Endothelial cell of umbilical vein (primary cell): ENCODE data around the gene ADGRL3. TPM values are rescaled to one million over a fixed set of nuclear protein-coding genes. Genes with fewer than 3 reads are reported as not detected.

Source experiments
- BruUV-seq: library from RNA; stranded (reverse); fragments of 400-500 nt; replicated peaks from 2 replicates; lab custom pipeline; 2021; lab: Mats Ljungman, UMichigan
- CTCF ChIA-PET: fragments of 300-600, 350-600 bp; sonication (Branson Sonifier 250); formaldehyde crosslinking; loops from one replicate; lab custom pipeline; 2021; ENCODE audit warnings: antibody characterized with exemption, inconsistent platforms; lab: Charles Lee
- POLR2A ChIA-PET: fragments of 300-600, 350-600 bp; sonication (Branson Sonifier 250); formaldehyde crosslinking; loops from one replicate; lab custom pipeline; 2021; ENCODE audit warnings: antibody characterized with exemption, inconsistent platforms; lab: Charles Lee
- DNase-seq: peaks from one replicate; pipeline ENCODE4 v3.0.0-alpha.2; 2011; ENCODE audit warnings: low read depth, low spot score
- FAIRE-seq: peaks from 2 replicates; lab custom pipeline; 2011; peaks lifted over from hg19 to GRCh38; lab: Jason Lieb, UNC
- H2AFZ ChIP-seq: 2 replicates; pipeline ENCODE4 v1.6.0; 2012; ENCODE audit warnings: low read depth, low read length, control low read depth, inconsistent platforms
- H3K27ac ChIP-seq: 2 replicates; pipeline ENCODE4 v1.5.1; 2011; ENCODE audit warnings: low read depth, mild to moderate bottlenecking, control low read depth, low read length, moderate library complexity; ENCODE audit not compliant: insufficient read depth
- H3K27me3 ChIP-seq, 2 experiments: 2 replicates each; pipeline versions ENCODE4 v1.6.0 to v1.6.1; 2011; ENCODE audit warnings: low read length in 2 of 2, mixed read lengths in 1 of 2; ENCODE audit not compliant: control insufficient read depth in 2 of 2, insufficient read depth in 2 of 2
- H3K36me3 ChIP-seq, 2 experiments: 2 replicates in 1 of 2; 3 replicates in 1 of 2; pipeline ENCODE4 v1.5.1; 2011; ENCODE audit warnings: low read length in 2 of 2, mild to moderate bottlenecking in 1 of 2, moderate library complexity in 1 of 2; ENCODE audit not compliant: control insufficient read depth in 2 of 2, insufficient read depth in 2 of 2; ENCODE audit errors: extremely low read depth in 1 of 2
- H3K4me1 ChIP-seq: 3 replicates; pipeline ENCODE4 v1.5.1; 2011; ENCODE audit warnings: mild to moderate bottlenecking, low read length; ENCODE audit not compliant: control insufficient read depth, insufficient read depth; ENCODE audit errors: extremely low read depth
- H3K4me2 ChIP-seq: 2 replicates; pipeline ENCODE4 v1.6.1; 2011; ENCODE audit warnings: low read length, control low read depth, mixed read lengths; ENCODE audit not compliant: insufficient read depth
- H3K4me3 ChIP-seq, 3 experiments: fragments of 200-600 bp in 1 of 3; sonication (generic), shearing (Covaris generic) in 1 of 3; replicated peaks in 1 of 3; 2 replicates each; pipeline ENCODE4 v1.5.1; 2011 to 2016; ENCODE audit warnings: control low read depth in 3 of 3, low read length in 3 of 3, mild to moderate bottlenecking in 2 of 3, inconsistent platforms in 1 of 3, low read depth in 1 of 3, moderate library complexity in 1 of 3; ENCODE audit not compliant: insufficient read depth in 1 of 3
- H3K79me2 ChIP-seq: 2 replicates; pipeline ENCODE4 v1.6.0; 2012; ENCODE audit warnings: low read length, inconsistent platforms; ENCODE audit not compliant: control insufficient read depth, insufficient read depth
- H3K9ac ChIP-seq: replicated peaks from 2 replicates; pipeline ENCODE3; 2011; ENCODE audit warnings: low read length, control low read depth; ENCODE audit not compliant: insufficient read depth; ENCODE audit errors: extremely low read depth
- H3K9me1 ChIP-seq: replicated peaks from 3 replicates; pipeline ENCODE4 v1.6.0; 2011; ENCODE audit warnings: mild to moderate bottlenecking, low read length; ENCODE audit not compliant: control insufficient read depth, insufficient read depth; ENCODE audit errors: extremely low read depth
- H3K9me3 ChIP-seq: replicated peaks from 2 replicates; pipeline ENCODE4 v1.5.1; 2012; ENCODE audit warnings: low read length, inconsistent platforms; ENCODE audit not compliant: control insufficient read depth, insufficient read depth
- H4K20me1 ChIP-seq: replicated peaks from 2 replicates; pipeline ENCODE3; 2011; ENCODE audit warnings: mild to moderate bottlenecking, low read length; ENCODE audit not compliant: control insufficient read depth, insufficient read depth; ENCODE audit errors: extremely low read depth
- EZH2 ChIP-seq: IDR thresholded peaks from 2 replicates; pipeline ENCODE4 v1.6.1; 2012; ENCODE audit warnings: borderline replicate concordance, low read depth, mild to moderate bottlenecking, moderate library complexity, low read length, inconsistent platforms; ENCODE audit not compliant: severe bottlenecking
- FOS ChIP-seq: IDR thresholded peaks from 2 replicates; pipeline ENCODE4 v1.6.1; 2011; ENCODE audit warnings: mild to moderate bottlenecking, low read length, moderate library complexity, borderline replicate concordance; ENCODE audit not compliant: insufficient read depth
- GATA2 ChIP-seq: IDR thresholded peaks from 2 replicates; pipeline ENCODE4 v1.7.0; 2011; ENCODE audit warnings: low read depth, mild to moderate bottlenecking, moderate library complexity, mixed read lengths, low read length; ENCODE audit not compliant: insufficient read length, insufficient read depth
- JUN ChIP-seq: IDR thresholded peaks from 2 replicates; pipeline ENCODE4 v1.6.1; 2011; ENCODE audit warnings: borderline replicate concordance, low read depth; ENCODE audit not compliant: insufficient read length, insufficient read depth
- MYC ChIP-seq: IDR thresholded peaks from one replicate; pipeline ENCODE4 v1.6.1; 2011; ENCODE audit warnings: mild to moderate bottlenecking, low read depth, low read length
- POLR2A ChIP-seq: IDR thresholded peaks from 2 replicates; pipeline ENCODE4 v1.6.1; 2012; ENCODE audit warnings: low read depth, mild to moderate bottlenecking, control low read depth, low read length
- POLR2AphosphoS5 ChIP-seq: IDR thresholded peaks from 2 replicates; pipeline ENCODE4 v1.6.1; 2012; ENCODE audit warnings: low read depth, mild to moderate bottlenecking, control low read depth, low read length, moderate library complexity; ENCODE audit not compliant: insufficient read depth
- dilution Hi-C: fragments of 300-500 bp; cut with MboI; formaldehyde crosslinking; loops from one replicate; pipeline ENCODE4 v1.15.0; 2019; ENCODE audit warnings: low sequenced_read_pairs; ENCODE audit not compliant: extremely low pct_ligation_motif_present
- intact Hi-C: fragments of 100-400 bp; cut with micrococcal nuclease; formaldehyde crosslinking; loops from one replicate; pipeline ENCODE4 v1.10.0; 2022
- polyA plus RNA-seq, 4 experiments: library from polyadenylated mRNA; depleted of rRNA in 3 of 4; stranded (reverse) in 3 of 4; unstranded in 1 of 4; fragments of >200 nt; gene quantifications; 2 replicates each; pipeline versions ENCODE4 v1.2.1 to v1.2.3, GENCODE V29; 2011 to 2012; ENCODE audit warnings: missing spikeins in 1 of 4
- total RNA-seq: library from RNA; stranded (reverse); gene quantifications from 2 replicates; pipeline ENCODE4 v1.2.3, GENCODE V29; 2021
- TF ChIP-seq, protein P1 (sequence below), 2 donors: IDR thresholded peaks; 1 replicate in 1 of 2; 2 replicates in 1 of 2; pipeline ENCODE4 v1.5.1; 2011; ENCODE audit warnings: low read length in 2 of 2, mild to moderate bottlenecking in 2 of 2, moderate library complexity in 2 of 2, control low read depth in 1 of 2, inconsistent platforms in 1 of 2, low read depth in 1 of 2; ENCODE audit not compliant: insufficient read depth in 1 of 2; ENCODE audit errors: extremely low read depth in 1 of 2
- TF ChIP-seq, protein P2 (sequence below): IDR thresholded peaks from 2 replicates; pipeline ENCODE4 v1.6.1; 2011; ENCODE audit not compliant: insufficient read depth, insufficient read length

ADGRL3 gene
- total and polyA plus RNA-seq, 2 donors (not counting 3 experiments of a cell fraction or from before 2014, with no cell fraction given): not detected

DNA sequence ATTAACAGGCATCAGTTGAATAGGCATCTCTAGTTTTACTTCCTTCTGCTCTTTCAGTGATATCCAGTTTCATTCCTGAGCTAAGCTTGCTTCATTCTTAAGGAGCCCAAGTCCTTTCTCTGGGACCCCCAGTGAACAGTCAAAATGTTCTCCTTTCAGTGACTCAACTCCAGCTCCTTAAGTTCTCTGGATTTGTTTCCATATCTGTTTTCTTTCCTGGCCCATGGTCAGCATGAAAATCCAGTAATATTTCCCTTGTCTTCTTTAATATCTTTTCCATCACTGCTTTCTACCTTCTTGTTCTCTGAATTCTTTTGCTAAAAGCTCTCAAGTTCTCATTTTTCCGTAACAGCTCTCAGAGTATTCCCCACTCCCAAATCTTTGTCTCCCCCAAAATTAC, 25.5 kb downstream of the ADGRL3 start:
- FAIRE-seq: no peak
- H3K27me3 ChIP-seq: no peaks in the 10 kb centered on the region
- no peak overlapping the region for H3K4me3 ChIP-seq
- intact Hi-C loops (no loop called here), dilution Hi-C loops (no loop called here)
- ChIA-PET CTCF (no interaction called here), POLR2A (no interaction called here)
- H3K36me3 ChIP-seq: no peaks in the 10 kb centered on the region
- TF ChIP-seq POLR2AphosphoS5: no peak
- TF ChIP-seq, protein P1, sequence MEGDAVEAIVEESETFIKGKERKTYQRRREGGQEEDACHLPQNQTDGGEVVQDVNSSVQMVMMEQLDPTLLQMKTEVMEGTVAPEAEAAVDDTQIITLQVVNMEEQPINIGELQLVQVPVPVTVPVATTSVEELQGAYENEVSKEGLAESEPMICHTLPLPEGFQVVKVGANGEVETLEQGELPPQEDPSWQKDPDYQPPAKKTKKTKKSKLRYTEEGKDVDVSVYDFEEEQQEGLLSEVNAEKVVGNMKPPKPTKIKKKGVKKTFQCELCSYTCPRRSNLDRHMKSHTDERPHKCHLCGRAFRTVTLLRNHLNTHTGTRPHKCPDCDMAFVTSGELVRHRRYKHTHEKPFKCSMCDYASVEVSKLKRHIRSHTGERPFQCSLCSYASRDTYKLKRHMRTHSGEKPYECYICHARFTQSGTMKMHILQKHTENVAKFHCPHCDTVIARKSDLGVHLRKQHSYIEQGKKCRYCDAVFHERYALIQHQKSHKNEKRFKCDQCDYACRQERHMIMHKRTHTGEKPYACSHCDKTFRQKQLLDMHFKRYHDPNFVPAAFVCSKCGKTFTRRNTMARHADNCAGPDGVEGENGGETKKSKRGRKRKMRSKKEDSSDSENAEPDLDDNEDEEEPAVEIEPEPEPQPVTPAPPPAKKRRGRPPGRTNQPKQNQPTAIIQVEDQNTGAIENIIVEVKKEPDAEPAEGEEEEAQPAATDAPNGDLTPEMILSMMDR (IDR thresholded peaks at IDR 0.05; ENCODE audit: extremely low read depth in 1 of 2, insufficient read depth in 1 of 2, low read depth in 1 of 2, low read length in 2 of 2): no peak
- TF ChIP-seq, protein P2, sequence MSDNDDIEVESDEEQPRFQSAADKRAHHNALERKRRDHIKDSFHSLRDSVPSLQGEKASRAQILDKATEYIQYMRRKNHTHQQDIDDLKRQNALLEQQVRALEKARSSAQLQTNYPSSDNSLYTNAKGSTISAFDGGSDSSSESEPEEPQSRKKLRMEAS: no peak
- TF ChIP-seq GATA2: no peak
- TF ChIP-seq JUN: no peak
- no peak for TF ChIP-seq MYC
- no peak for TF ChIP-seq FOS
- no peak for TF ChIP-seq POLR2A
- no peak for TF ChIP-seq EZH2
- BruUV-seq: no TSS peak
- no peak for DNase-seq
- H4K20me1 ChIP-seq: no peaks in the 10 kb centered on the region
- H3K4me1 ChIP-seq: no peaks in the 10 kb centered on the region
- no peak overlapping the region for H3K9ac ChIP-seq
- no peak overlapping the region for H3K4me2 ChIP-seq
- no peak overlapping the region for H3K27ac ChIP-seq
- H2AFZ ChIP-seq: no peak overlapping the region
- H3K9me1 ChIP-seq: no peaks in the 10 kb centered on the region
- no peaks in the 10 kb centered on the region for H3K79me2 ChIP-seq
- no peaks in the 10 kb centered on the region for H3K9me3 ChIP-seq
